ENCODE data around the gene PPY. TPM values are rescaled to one million over a fixed set of nuclear protein-coding genes. Genes with fewer than 3 reads are reported as not detected.

PPY gene
- total RNA-seq, 1 experiment from 2014 or later = not detected

DNA sequence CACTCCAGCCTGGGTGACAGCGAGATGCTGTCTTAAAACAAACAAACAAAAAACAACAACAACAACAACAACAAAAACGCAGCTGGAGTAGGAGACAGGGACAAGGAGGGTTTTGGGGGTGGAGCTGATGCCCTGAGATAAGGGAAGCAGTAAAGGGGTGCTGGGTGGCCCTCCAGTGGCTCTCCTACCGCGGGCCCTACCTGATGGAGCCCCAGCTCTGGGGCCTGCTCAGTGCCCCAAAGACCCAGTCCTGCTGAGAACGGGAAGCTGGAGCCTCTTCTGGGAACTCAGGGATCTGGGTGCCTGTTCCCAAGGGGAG is 40.9 kb upstream of the PPY start:
- H3K4me3 Mint-ChIP-seq (ENCODE audit: unreplicated experiment) = peak overlapping the region; percentile 73
- H3K4me1 Mint-ChIP-seq (ENCODE audit: low read depth, unreplicated experiment) = no peaks in the 10 kb centered on the region
- peak overlapping the region; percentile 50 for H3K4me3 ChIP-seq (ENCODE audit: low read depth, low read length)
- H3K27me3 Mint-ChIP-seq (ENCODE audit: insufficient read depth, unreplicated experiment) = peaks cover 33% of the 10 kb centered on the region
- intact Hi-C loops (cut with micrococcal nuclease; ENCODE audit: unreplicated experiment) = no loop called here
- no peaks in the 10 kb centered on the region for H3K36me3 Mint-ChIP-seq (ENCODE audit: insufficient read depth, unreplicated experiment)
- H3K27ac Mint-ChIP-seq (ENCODE audit: unreplicated experiment) = no peak overlapping the region
- ChIA-PET POLR2A (no interaction called here), CTCF (interaction anchor here (1.2 kb wide), 1 partner anchor 39 kb away, joined by 4 read pairs; no protein-coding TSS in a partner anchor)
- no peak for DNase-seq
- TF ChIP-seq, protein P1, sequence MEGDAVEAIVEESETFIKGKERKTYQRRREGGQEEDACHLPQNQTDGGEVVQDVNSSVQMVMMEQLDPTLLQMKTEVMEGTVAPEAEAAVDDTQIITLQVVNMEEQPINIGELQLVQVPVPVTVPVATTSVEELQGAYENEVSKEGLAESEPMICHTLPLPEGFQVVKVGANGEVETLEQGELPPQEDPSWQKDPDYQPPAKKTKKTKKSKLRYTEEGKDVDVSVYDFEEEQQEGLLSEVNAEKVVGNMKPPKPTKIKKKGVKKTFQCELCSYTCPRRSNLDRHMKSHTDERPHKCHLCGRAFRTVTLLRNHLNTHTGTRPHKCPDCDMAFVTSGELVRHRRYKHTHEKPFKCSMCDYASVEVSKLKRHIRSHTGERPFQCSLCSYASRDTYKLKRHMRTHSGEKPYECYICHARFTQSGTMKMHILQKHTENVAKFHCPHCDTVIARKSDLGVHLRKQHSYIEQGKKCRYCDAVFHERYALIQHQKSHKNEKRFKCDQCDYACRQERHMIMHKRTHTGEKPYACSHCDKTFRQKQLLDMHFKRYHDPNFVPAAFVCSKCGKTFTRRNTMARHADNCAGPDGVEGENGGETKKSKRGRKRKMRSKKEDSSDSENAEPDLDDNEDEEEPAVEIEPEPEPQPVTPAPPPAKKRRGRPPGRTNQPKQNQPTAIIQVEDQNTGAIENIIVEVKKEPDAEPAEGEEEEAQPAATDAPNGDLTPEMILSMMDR (IDR thresholded peaks at IDR 0.05; ENCODE audit: insufficient read depth in 1 of 2, low read depth in 1 of 2, low read length in 1 of 2, severe bottlenecking in 1 of 2, unreplicated experiment in 1 of 2) = no peak
- peaks cover 5% of the 10 kb centered on the region for H3K27me3 ChIP-seq (replicated peaks; ENCODE audit: control insufficient read depth, insufficient read depth, low read length)
- H3K36me3 ChIP-seq (ENCODE audit: control insufficient read depth, insufficient read depth, low read length) = no peaks in the 10 kb centered on the region
- H3K4me1 ChIP-seq = peaks cover 15% of the 10 kb centered on the region; the same call in 1 of the 2 replicates
- H3K9me3 Mint-ChIP-seq (ENCODE audit: unreplicated experiment) = no peaks in the 10 kb centered on the region
- H3K9me3 ChIP-seq = no peaks in the 10 kb centered on the region
- BruUV-seq (replicated peaks) = no TSS peak

DNA sequence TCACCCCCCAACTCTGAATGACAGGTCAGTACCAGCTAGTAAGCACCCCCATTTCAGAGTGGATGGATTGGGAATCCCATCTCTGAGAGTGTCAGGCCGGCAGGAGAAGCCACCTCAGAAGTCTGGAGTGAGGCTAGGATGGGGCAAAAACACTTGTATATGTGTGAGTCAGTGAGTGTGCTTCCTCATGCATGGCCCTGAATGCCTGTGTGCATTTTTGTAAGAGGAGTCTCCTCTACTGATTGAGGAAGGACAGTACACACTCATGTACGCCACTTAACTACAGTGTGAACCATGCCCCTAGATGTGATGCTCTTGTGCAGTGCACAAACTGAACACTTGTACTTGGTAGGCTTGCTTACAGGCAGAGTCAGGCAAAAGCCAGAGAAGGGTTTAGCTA is 39.9 kb upstream of the PPY start:
- Mint-ChIP-seq H3K36me3 (ENCODE audit: insufficient read depth, unreplicated experiment) (no peaks in the 10 kb centered on the region), H3K9me3 (ENCODE audit: unreplicated experiment) (no peaks in the 10 kb centered on the region), H3K27ac (ENCODE audit: unreplicated experiment) (no peak overlapping the region), H3K4me3 (ENCODE audit: unreplicated experiment) (peak overlapping the region; percentile 21), H3K27me3 (ENCODE audit: insufficient read depth, unreplicated experiment) (peaks cover 34% of the 10 kb centered on the region), H3K4me1 (ENCODE audit: low read depth, unreplicated experiment) (no peaks in the 10 kb centered on the region)
- Histone ChIP-seq H3K4me3 (ENCODE audit: low read depth, low read length) (no peak overlapping the region), H3K9me3 (no peaks in the 10 kb centered on the region), H3K4me1 (peaks cover 15% of the 10 kb centered on the region; the same call in 1 of the 2 replicates), H3K36me3 (ENCODE audit: control insufficient read depth, insufficient read depth, low read length) (no peaks in the 10 kb centered on the region), H3K27me3 (replicated peaks; ENCODE audit: control insufficient read depth, insufficient read depth, low read length) (peaks cover 5% of the 10 kb centered on the region)
- DNase-seq = no peak
- CTCF ChIA-PET = interaction anchor here (0.7 to 1.1 kb wide), 2 partner anchors 38 to 343 kb away, joined by 3 read pairs; partner anchors contain the start of gene SLC25A39
- intact Hi-C loops (cut with micrococcal nuclease; ENCODE audit: unreplicated experiment) = no loop called here
- no TSS peak for BruUV-seq (replicated peaks)
- POLR2A ChIA-PET = no interaction called here
- TF ChIP-seq, protein P1 (IDR thresholded peaks at IDR 0.05; ENCODE audit: insufficient read depth in 1 of 2, low read depth in 1 of 2, low read length in 1 of 2, severe bottlenecking in 1 of 2, unreplicated experiment in 1 of 2) = no peak

DNA sequence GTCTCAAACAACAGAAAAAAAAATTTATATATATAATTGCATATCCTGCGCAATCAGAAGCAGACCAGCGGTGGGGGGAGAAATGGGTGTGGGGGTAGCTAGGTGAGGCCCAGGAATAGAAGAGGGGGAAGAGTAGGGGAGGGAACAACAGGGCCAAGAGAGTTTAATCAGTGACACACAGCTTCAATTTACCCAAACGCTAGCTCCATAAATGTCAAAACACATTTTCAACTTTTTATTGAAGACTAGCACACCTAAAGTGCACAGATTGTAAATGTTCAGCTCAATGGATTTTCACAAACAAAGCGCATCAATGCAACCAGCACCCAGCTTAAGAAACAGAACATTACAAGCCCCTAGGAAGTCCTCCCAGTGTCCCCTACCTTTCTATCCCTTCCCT is 37.4 kb upstream of the PPY start:
- H3K4me1 Mint-ChIP-seq (ENCODE audit: low read depth, unreplicated experiment) = no peaks in the 10 kb centered on the region
- H3K27me3 ChIP-seq (replicated peaks; ENCODE audit: control insufficient read depth, insufficient read depth, low read length) = peaks cover 4% of the 10 kb centered on the region
- intact Hi-C loops (cut with micrococcal nuclease; ENCODE audit: unreplicated experiment) = no loop called here
- H3K9me3 ChIP-seq = no peaks in the 10 kb centered on the region
- H3K27ac Mint-ChIP-seq (ENCODE audit: unreplicated experiment) = no peak overlapping the region
- H3K4me3 ChIP-seq (ENCODE audit: low read depth, low read length) = no peak overlapping the region
- H3K4me3 Mint-ChIP-seq (ENCODE audit: unreplicated experiment) = no peak overlapping the region
- ChIA-PET POLR2A (no interaction called here), CTCF (interaction anchor here (0.6 to 0.7 kb wide), 3 partner anchors 36 to 285 kb away, joined by 3 to 6 read pairs (median 4); no protein-coding TSS in a partner anchor)
- DNase-seq = no peak
- H3K36me3 Mint-ChIP-seq (ENCODE audit: insufficient read depth, unreplicated experiment) = no peaks in the 10 kb centered on the region
- peaks cover 15% of the 10 kb centered on the region; the same call in 1 of the 2 replicates for H3K4me1 ChIP-seq
- H3K9me3 Mint-ChIP-seq (ENCODE audit: unreplicated experiment) = no peaks in the 10 kb centered on the region
- TF ChIP-seq, protein P1 (IDR thresholded peaks at IDR 0.05; ENCODE audit: insufficient read depth in 1 of 2, low read depth in 1 of 2, low read length in 1 of 2, severe bottlenecking in 1 of 2, unreplicated experiment in 1 of 2) = no peak
- H3K36me3 ChIP-seq (ENCODE audit: control insufficient read depth, insufficient read depth, low read length) = no peaks in the 10 kb centered on the region
- BruUV-seq (replicated peaks) = no TSS peak
- H3K27me3 Mint-ChIP-seq (ENCODE audit: insufficient read depth, unreplicated experiment) = peaks cover 28% of the 10 kb centered on the region

Measured in Caco-2 (cell line).